Calu3 (cell line): ENCODE data around the gene CACNA2D3. TPM values are rescaled to one million over a fixed set of nuclear protein-coding genes. Genes with fewer than 3 reads are reported as not detected.

ENCODE experiments used
- Bru-seq: library from RNA; stranded (reverse); fragments of 400-500 nt; gene quantifications from one replicate; lab custom pipeline; 2021; lab: Mats Ljungman, UMichigan
- BruChase-seq, 2 experiments: library from RNA; stranded (reverse); fragments of 400-500 nt; gene quantifications; one replicate each; lab custom pipeline; 2021; lab: Mats Ljungman, UMichigan
- BruUV-seq: library from RNA; stranded (reverse); fragments of 400-500 nt; replicated peaks from 2 replicates; lab custom pipeline; 2021; lab: Mats Ljungman, UMichigan
- CTCF ChIA-PET: fragments of 300-600 bp; sonication (Branson Sonifier 250); formaldehyde crosslinking; loops from one replicate; lab custom pipeline; 2022; ENCODE audit warnings: antibody characterized with exemption; lab: Charles Lee
- DNase-seq: peaks from one replicate; pipeline ENCODE4 v3.0.0; 2022
- H3K27ac Mint-ChIP-seq: one replicate; pipeline ENCODE4 v1.8.0; 2022; ENCODE audit warnings: mixed read lengths; ENCODE audit not compliant: unreplicated experiment
- H3K27me3 Mint-ChIP-seq: one replicate; pipeline ENCODE4 v1.8.0; 2022; ENCODE audit warnings: mixed read lengths; ENCODE audit not compliant: unreplicated experiment
- H3K36me3 Mint-ChIP-seq: one replicate; pipeline ENCODE4 v1.8.0; 2022; ENCODE audit warnings: mild to moderate bottlenecking, moderate library complexity, mixed read lengths; ENCODE audit not compliant: insufficient read depth, unreplicated experiment
- H3K4me1 Mint-ChIP-seq: one replicate; pipeline ENCODE4 v1.8.0; 2022; ENCODE audit warnings: mild to moderate bottlenecking, low read depth, mixed read lengths; ENCODE audit not compliant: unreplicated experiment
- H3K4me3 Mint-ChIP-seq: one replicate; pipeline ENCODE4 v1.8.0; 2022; ENCODE audit warnings: mild to moderate bottlenecking, low read depth, moderate library complexity, mixed read lengths; ENCODE audit not compliant: unreplicated experiment
- H3K9me3 Mint-ChIP-seq: one replicate; pipeline ENCODE4 v1.8.0; 2022; ENCODE audit warnings: low read depth, mixed read lengths; ENCODE audit not compliant: unreplicated experiment
- CTCF ChIP-seq: fragments of 200-600 bp; IDR thresholded peaks from one replicate; pipeline ENCODE4 v1.8.0; 2022; ENCODE audit warnings: antibody characterized with exemption; ENCODE audit not compliant: unreplicated experiment
- intact Hi-C: fragments of 100-400 bp; cut with micrococcal nuclease; formaldehyde crosslinking; loops from one replicate; pipeline ENCODE4 v1.10.0; 2022; ENCODE audit not compliant: unreplicated experiment
- long read RNA-seq: library from polyadenylated mRNA; stranded (forward); transcript quantifications from one replicate; pipeline ENCODE4 v2.0.0, GENCODE V29; 2022
- total RNA-seq: library from RNA; stranded (reverse); gene quantifications from 2 replicates; pipeline ENCODE4 v1.2.3, GENCODE V29; 2022

Gene CACNA2D3
- total RNA-seq, result not detected in 2 replicates
- percentile 3 among the genes with signal in this experiment for Bru-seq, nascent RNA
- BruChase-seq, experiment 1, labeled RNA remaining after a 6-hour chase, result percentile 2 among the genes with signal in this experiment
- percentile 1 among the genes with signal in this experiment for BruChase-seq, experiment 2, labeled RNA remaining after a 2-hour chase
- long read RNA-seq, result 0 reads

DNA sequence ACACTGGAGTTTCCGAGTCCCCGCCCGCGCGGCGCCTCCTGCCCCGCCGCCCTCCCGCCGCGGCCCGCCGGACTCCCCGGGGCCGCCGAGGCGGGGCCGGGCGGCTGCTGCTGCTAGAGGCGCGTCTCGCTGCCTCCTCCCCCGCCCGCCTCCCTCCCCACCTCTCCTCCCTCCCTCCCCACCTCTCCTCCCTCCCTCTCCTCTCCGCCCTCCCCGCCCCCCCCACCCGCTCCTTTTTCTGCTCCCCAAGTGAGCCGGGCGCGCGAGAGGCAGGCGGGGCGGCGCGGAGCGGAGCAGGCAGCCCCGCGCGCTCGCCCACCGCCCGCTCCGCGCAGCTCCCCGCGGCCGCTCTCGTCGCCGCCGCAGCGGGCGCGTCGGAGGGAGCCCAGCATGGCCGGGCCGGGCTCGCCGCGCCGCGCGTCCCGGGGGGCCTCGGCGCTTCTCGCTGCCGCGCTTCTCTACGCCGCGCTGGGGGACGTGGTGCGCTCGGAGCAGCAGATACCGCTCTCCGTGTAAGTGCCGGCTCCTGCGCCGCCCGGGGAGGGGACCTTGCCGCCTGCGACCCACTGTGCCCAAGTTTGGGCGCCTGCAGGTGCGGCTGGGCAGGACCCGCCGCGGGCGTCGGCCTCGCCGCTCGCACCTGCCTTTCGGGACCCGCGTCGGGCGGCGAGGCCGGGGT lies at the start of gene CACNA2D3:
TSS of gene CACNA2D3 (plus strand) at position 229 of the 679 bp plus-strand sequence.
- peak within 1 kb of the TSS; percentile 48 for H3K4me3 Mint-ChIP-seq
- no peak for DNase-seq
- CTCF ChIA-PET, result no interaction called here
- H3K27ac Mint-ChIP-seq, result no peak within 1 kb of the TSS
- no TSS peak for BruUV-seq
- no peaks in the 10 kb centered on the region for H3K9me3 Mint-ChIP-seq
- H3K4me1 Mint-ChIP-seq, result no peaks in the 10 kb centered on the region
- no peak for TF ChIP-seq CTCF
- H3K36me3 Mint-ChIP-seq, result no peaks in the 10 kb centered on the region
- H3K27me3 Mint-ChIP-seq, result peaks cover 66% of the 10 kb centered on the region
- intact Hi-C loops, result no loop called here

DNA sequence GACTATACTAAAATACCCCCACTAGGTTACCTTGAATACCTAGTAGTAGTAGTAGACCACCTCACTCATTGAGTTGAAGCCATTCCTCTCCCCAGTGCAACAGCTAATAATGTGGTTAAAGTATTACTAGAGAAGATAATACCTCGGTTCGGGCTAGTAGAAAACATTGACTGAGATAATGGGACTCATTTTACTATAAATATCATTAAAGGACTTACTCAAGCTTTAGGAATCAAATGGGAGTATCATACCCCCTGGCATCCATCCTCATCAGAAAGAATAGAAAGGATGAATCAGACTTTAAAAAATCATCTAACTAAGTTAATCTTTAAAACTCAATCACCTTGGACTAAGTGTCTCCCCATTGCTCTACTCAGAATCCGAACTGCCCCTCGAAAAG lies 49.0 kb upstream of the CACNA2D3 start:
- no TSS peak for BruUV-seq
- H3K4me3 Mint-ChIP-seq, result no peak overlapping the region
- TF ChIP-seq CTCF, result no peak
- intact Hi-C loops, result no loop called here
- peaks cover 79% of the 10 kb centered on the region for H3K27me3 Mint-ChIP-seq
- H3K27ac Mint-ChIP-seq, result no peak overlapping the region
- peaks cover 3% of the 10 kb centered on the region for H3K9me3 Mint-ChIP-seq
- H3K36me3 Mint-ChIP-seq, result no peaks in the 10 kb centered on the region
- no peaks in the 10 kb centered on the region for H3K4me1 Mint-ChIP-seq
- DNase-seq, result no peak
- CTCF ChIA-PET, result interaction anchor here (0.6 kb wide), 1 partner anchor 733 kb away, joined by 4 read pairs; no protein-coding TSS in a partner anchor

- DNase-seq, result no peak
- no peak for TF ChIP-seq CTCF
- Mint-ChIP-seq H3K4me3 (no peak overlapping the region), H3K27me3 (peaks cover 63% of the 10 kb centered on the region), H3K36me3 (no peaks in the 10 kb centered on the region), H3K4me1 (no peaks in the 10 kb centered on the region), H3K9me3 (no peaks in the 10 kb centered on the region), H3K27ac (no peak overlapping the region)
- BruUV-seq, result no TSS peak
- CTCF ChIA-PET, result no interaction called here
- intact Hi-C loops, result no loop called here
Observed at GRCh38 chr3:54079314-54079713, 43.0 kb upstream of the CACNA2D3 start.

- Mint-ChIP-seq H3K36me3 (no peaks in the 10 kb centered on the region), H3K27me3 (peaks cover 63% of the 10 kb centered on the region), H3K9me3 (no peaks in the 10 kb centered on the region), H3K4me3 (no peak overlapping the region), H3K4me1 (no peaks in the 10 kb centered on the region), H3K27ac (no peak overlapping the region)
- no TSS peak for BruUV-seq
- CTCF ChIA-PET, result no interaction called here
- no peak for TF ChIP-seq CTCF
- intact Hi-C loops, result no loop called here
- no peak for DNase-seq
Observed at GRCh38 chr3:54079730-54080325, 42.5 kb upstream of the CACNA2D3 start.
